Mesenchymal stem cell (in vitro differentiated cells and primary cell): Measurements from ENCODE around the gene GNAZ.

Experiments
- DNase-seq: peaks from one replicate; pipeline ENCODE4 v3.0.0-alpha.2; 2013
- H2AFZ ChIP-seq: one replicate; pipeline ENCODE4 v1.6.1; 2013; ENCODE audit warnings: low read depth, mild to moderate bottlenecking, control low read depth, inconsistent platforms, low read length, moderate library complexity
- H2AK5ac ChIP-seq: 2 replicates; pipeline ENCODE4 v1.6.1; 2013; ENCODE audit warnings: low read length, moderate library complexity, mild to moderate bottlenecking, inconsistent platforms; ENCODE audit not compliant: severe bottlenecking
- H2BK120ac ChIP-seq: one replicate; pipeline ENCODE4 v1.6.1; 2013; ENCODE audit warnings: low read depth, mild to moderate bottlenecking, inconsistent platforms, low read length, moderate library complexity
- H2BK12ac ChIP-seq, 2 experiments: one replicate each; pipeline ENCODE4 v1.6.1; 2013; ENCODE audit warnings: inconsistent platforms in 2 of 2, low read length in 2 of 2, mild to moderate bottlenecking in 2 of 2, moderate library complexity in 2 of 2, control low read depth in 1 of 2
- H2BK15ac ChIP-seq: one replicate; pipeline ENCODE4 v1.6.1; 2013; ENCODE audit warnings: mild to moderate bottlenecking, low read depth, inconsistent platforms; ENCODE audit not compliant: poor library complexity, severe bottlenecking
- H2BK5ac ChIP-seq: 2 replicates; pipeline ENCODE4 v1.6.1; 2013; ENCODE audit warnings: low read depth, mild to moderate bottlenecking, low read length, control low read depth, inconsistent platforms; ENCODE audit not compliant: poor library complexity, severe bottlenecking
- H3K14ac ChIP-seq, 2 experiments: one replicate each; pipeline ENCODE4 v1.6.1; 2013; ENCODE audit warnings: inconsistent platforms in 2 of 2, low read length in 2 of 2, control low read depth in 1 of 2, mild to moderate bottlenecking in 1 of 2, moderate library complexity in 1 of 2
- H3K18ac ChIP-seq, 2 experiments: one replicate each; pipeline ENCODE4 v1.6.1; 2013; ENCODE audit warnings: inconsistent platforms in 2 of 2, low read length in 2 of 2, control low read depth in 1 of 2, low read depth in 1 of 2, mild to moderate bottlenecking in 1 of 2
- H3K23ac ChIP-seq, 2 experiments: one replicate each; pipeline ENCODE4 v1.6.1; 2013; ENCODE audit warnings: inconsistent platforms in 2 of 2, low read length in 2 of 2, mild to moderate bottlenecking in 2 of 2, moderate library complexity in 2 of 2, control low read depth in 1 of 2
- H3K27ac ChIP-seq: 2 replicates; pipeline ENCODE4 v1.5.1; 2013; ENCODE audit warnings: mild to moderate bottlenecking, moderate library complexity, low read length, control low read depth, inconsistent platforms; ENCODE audit not compliant: poor library complexity, severe bottlenecking
- H3K27me3 ChIP-seq, 2 experiments: 2 replicates each; pipeline versions ENCODE4 v1.6.1 to v1.7.0; 2013; ENCODE audit warnings: low read length in 2 of 2, mild to moderate bottlenecking in 2 of 2, moderate library complexity in 2 of 2, control low read depth in 1 of 2, inconsistent platforms in 1 of 2; ENCODE audit not compliant: control insufficient read depth in 1 of 2, insufficient read depth in 1 of 2
- H3K36me3 ChIP-seq, 2 experiments: 2 replicates each; pipeline versions ENCODE4 v1.6.1 to v1.7.0; 2013; ENCODE audit warnings: low read length in 2 of 2, control low read depth in 1 of 2, inconsistent platforms in 1 of 2, low read depth in 1 of 2, mild to moderate bottlenecking in 1 of 2; ENCODE audit not compliant: insufficient read depth in 2 of 2, control insufficient read depth in 1 of 2
- H3K4ac ChIP-seq, 2 experiments: one replicate each; pipeline ENCODE4 v1.6.1; 2013; ENCODE audit warnings: inconsistent platforms in 2 of 2, low read length in 2 of 2, mild to moderate bottlenecking in 2 of 2, moderate library complexity in 2 of 2, control low read depth in 1 of 2, low read depth in 1 of 2
- H3K4me1 ChIP-seq: 2 replicates; pipeline ENCODE4 v1.6.1; 2013; ENCODE audit warnings: low read depth, low read length, control low read depth; ENCODE audit not compliant: control insufficient read depth, insufficient read depth
- H3K4me2 ChIP-seq: 2 replicates; pipeline ENCODE4 v1.6.1; 2013; ENCODE audit warnings: low read length, mild to moderate bottlenecking, inconsistent platforms; ENCODE audit not compliant: poor library complexity, severe bottlenecking
- H3K4me3 ChIP-seq, 2 experiments: 2 replicates each; pipeline versions ENCODE4 v1.5.1 to v1.7.0; 2013; ENCODE audit warnings: low read length in 2 of 2, mild to moderate bottlenecking in 2 of 2, control low read depth in 1 of 2, low read depth in 1 of 2; ENCODE audit not compliant: insufficient read depth in 1 of 2
- H3K79me1 ChIP-seq: replicated peaks from 2 replicates; pipeline ENCODE4 v1.6.1; 2013; ENCODE audit warnings: mild to moderate bottlenecking, control low read depth, low read length, inconsistent platforms; ENCODE audit not compliant: poor library complexity, severe bottlenecking
- H3K9ac ChIP-seq: 2 replicates; pipeline ENCODE4 v1.7.0; 2013; ENCODE audit warnings: mild to moderate bottlenecking, low read length, moderate library complexity
- H3K9me3 ChIP-seq: 2 replicates; pipeline ENCODE4 v1.7.0; 2013; ENCODE audit warnings: mild to moderate bottlenecking, low read length; ENCODE audit not compliant: control insufficient read depth
- H4K8ac ChIP-seq: one replicate; pipeline ENCODE4 v1.6.1; 2013; ENCODE audit warnings: inconsistent platforms, mild to moderate bottlenecking, low read length, moderate library complexity
- H4K91ac ChIP-seq: one replicate; pipeline ENCODE4 v1.6.1; 2013; ENCODE audit warnings: mild to moderate bottlenecking, low read length, inconsistent platforms
- WGBS: methylation state at CpG from one replicate; pipeline ENCODE4 v1.1.7; 2013; ENCODE audit warnings: mixed read lengths; 5-methylcytosine and 5-hydroxymethylcytosine counted together

GNAZ gene

GRCh38 chr22:23155143-23155542, 84.8 kb downstream of the GNAZ start:
- no peak overlapping the region for H4K91ac ChIP-seq

GRCh38 chr22:23155831-23156230, 85.5 kb downstream of the GNAZ start:
- Histone ChIP-seq H3K4me1 (peaks cover 10% of the 10 kb centered on the region), H3K27ac (no peak overlapping the region), H2AK5ac (no peak overlapping the region), H3K9me3 (no peaks in the 10 kb centered on the region), H3K27me3 (no peaks in the 10 kb centered on the region), H4K8ac (no peak overlapping the region), H2BK12ac (no peak overlapping the region), H3K36me3 (peaks cover 16 to 26% of the 10 kb centered on the region in 2 experiments), H3K14ac (no peak overlapping the region), H3K79me1 (no peaks in the 10 kb centered on the region), H4K91ac (no peak overlapping the region), H2AFZ (no peak overlapping the region), H3K4ac (no peak overlapping the region), H2BK5ac (no peak overlapping the region), H3K9ac (no peak overlapping the region), H3K23ac (no peak overlapping the region), H2BK120ac (no peak overlapping the region), H2BK15ac (no peak overlapping the region), H3K4me2 (no peak overlapping the region), H3K18ac (no peak overlapping the region), H3K4me3 (no peak overlapping the region)
- 89% methylated on average over 9 of the region's 9 CpGs for WGBS
- no peak for DNase-seq

More at GRCh38 chr22:23155143-23155542, 84.8 kb downstream of the GNAZ start:
- H3K23ac ChIP-seq, result no peak overlapping the region
- no peak overlapping the region for H3K14ac ChIP-seq
- no peaks in the 10 kb centered on the region for H3K27me3 ChIP-seq
- H3K27ac ChIP-seq, result no peak overlapping the region
- no peak overlapping the region for H3K4ac ChIP-seq
- no peak overlapping the region for H2BK15ac ChIP-seq
- H2BK120ac ChIP-seq, result no peak overlapping the region
- no peak overlapping the region for H2AFZ ChIP-seq
- H3K36me3 ChIP-seq, result peaks cover 20 to 24% of the 10 kb centered on the region in 2 experiments
- no peak overlapping the region for H3K9ac ChIP-seq
- WGBS, result 90% methylated on average over 3 of the region's 3 CpGs
- no peak overlapping the region for H3K4me3 ChIP-seq
- no peak overlapping the region for H2AK5ac ChIP-seq
- H3K4me2 ChIP-seq, result no peak overlapping the region
- H3K9me3 ChIP-seq, result no peaks in the 10 kb centered on the region
- no peak overlapping the region for H4K8ac ChIP-seq
- DNase-seq, result no peak
- H3K79me1 ChIP-seq, result no peaks in the 10 kb centered on the region
- no peak overlapping the region for H3K18ac ChIP-seq
- H3K4me1 ChIP-seq, result peaks cover 10% of the 10 kb centered on the region
- H2BK12ac ChIP-seq, result no peak overlapping the region
- H2BK5ac ChIP-seq, result no peak overlapping the region

- H3K4me1 ChIP-seq, result peaks cover 10% of the 10 kb centered on the region
- no peaks in the 10 kb centered on the region for H3K9me3 ChIP-seq
- peaks cover 12 to 24% of the 10 kb centered on the region in 2 experiments for H3K36me3 ChIP-seq
- H2BK12ac ChIP-seq, result no peak overlapping the region
- no peak overlapping the region for H3K18ac ChIP-seq
- no peak overlapping the region for H2BK15ac ChIP-seq
- no peak for DNase-seq
- no peak overlapping the region for H2AK5ac ChIP-seq
- H3K23ac ChIP-seq, result no peak overlapping the region
- H3K27ac ChIP-seq, result no peak overlapping the region
- H4K91ac ChIP-seq, result no peak overlapping the region
- H3K4me3 ChIP-seq, result no peak overlapping the region
- no peak overlapping the region for H4K8ac ChIP-seq
- no peaks in the 10 kb centered on the region for H3K79me1 ChIP-seq
- no peak overlapping the region for H3K4me2 ChIP-seq
- 55% methylated on average over 7 of the region's 8 CpGs for WGBS
- H3K27me3 ChIP-seq, result no peaks in the 10 kb centered on the region
- no peak overlapping the region for H2BK5ac ChIP-seq
- H3K9ac ChIP-seq, result no peak overlapping the region
- no peak overlapping the region for H2AFZ ChIP-seq
- no peak overlapping the region for H3K14ac ChIP-seq
- no peak overlapping the region for H3K4ac ChIP-seq
- H2BK120ac ChIP-seq, result no peak overlapping the region
These were observed 86.0 kb downstream of the GNAZ start for GRCh38 chr22:23156286-23156685.

- Histone ChIP-seq H3K36me3 (peaks cover 8 to 15% of the 10 kb centered on the region in 2 experiments), H3K18ac (no peak overlapping the region), H3K4me3 (no peak overlapping the region), H3K4me1 (peaks cover 10% of the 10 kb centered on the region), H4K91ac (no peak overlapping the region), H3K9me3 (no peaks in the 10 kb centered on the region), H2BK12ac (no peak overlapping the region), H3K27me3 (no peaks in the 10 kb centered on the region), H3K4me2 (no peak overlapping the region), H2BK5ac (no peak overlapping the region), H2AK5ac (no peak overlapping the region), H3K9ac (no peak overlapping the region), H4K8ac (no peak overlapping the region), H3K4ac (no peak overlapping the region), H3K79me1 (no peaks in the 10 kb centered on the region), H2BK15ac (no peak overlapping the region), H3K14ac (no peak overlapping the region), H2AFZ (no peak overlapping the region), H3K23ac (peak overlapping the region in 1 of 2 experiments; percentile 62), H3K27ac (no peak overlapping the region), H2BK120ac (no peak overlapping the region)
- 84% methylated on average over 21 of the region's 22 CpGs for WGBS
- DNase-seq, result no peak
These were observed 87.5 kb downstream of the GNAZ start for GRCh38 chr22:23157560-23158515.
